Measurements from ENCODE around the gene CCND3.

- TF ChIP-seq CTCF (IDR thresholded peaks at IDR 0.05) (peak in 1 of 3 donors; percentile 41), POLR2A (IDR thresholded peaks at IDR 0.05) (no peak)
Measured at GRCh38 chr6:41936073-41936837, 5.4 kb downstream of the CCND3 start.
